Umbilical cord (tissue), 2 donors: ENCODE results near the gene CCDC159. TPM values are rescaled to one million over a fixed set of nuclear protein-coding genes. Genes with fewer than 3 reads are reported as not detected.
A peak's percentile ranks its signal among the peaks of the same experiment; 100 is the strongest.
"Not testable (repeated sequence)": the region's sequence is repeated elsewhere in the genome, so short reads cannot be mapped to it uniquely, and the experiment has no call there.

Experiments used
- DNase-seq: peaks from one replicate; pipeline ENCODE4 v3.0.0-alpha.2; 2015; ENCODE audit warnings: low spot score
- total RNA-seq: library from RNA; depleted of rRNA; stranded (reverse); fragments of >200 nt; gene quantifications from one replicate; pipeline ENCODE4 v1.2.3, GENCODE V29; 2014; ENCODE audit warnings: low replicate concordance; ENCODE audit not compliant: insufficient read depth

Gene CCDC159
- total RNA-seq, result 3.4 TPM

- DNase-seq, result peak; percentile 100
These were observed at the start of gene CCDC159, which contains the start of gene TMEM205 for GRCh38 chr19:11346104-11346940. Gene CCDC159, plus strand, starts transcription at chr19:11346519. Its CDS starts 88 bp downstream, at chr19:11346607. Gene TMEM205, minus strand, starts transcription at chr19:11346268. Its CDS starts 649 bp downstream, at chr19:11345619.

DNA sequence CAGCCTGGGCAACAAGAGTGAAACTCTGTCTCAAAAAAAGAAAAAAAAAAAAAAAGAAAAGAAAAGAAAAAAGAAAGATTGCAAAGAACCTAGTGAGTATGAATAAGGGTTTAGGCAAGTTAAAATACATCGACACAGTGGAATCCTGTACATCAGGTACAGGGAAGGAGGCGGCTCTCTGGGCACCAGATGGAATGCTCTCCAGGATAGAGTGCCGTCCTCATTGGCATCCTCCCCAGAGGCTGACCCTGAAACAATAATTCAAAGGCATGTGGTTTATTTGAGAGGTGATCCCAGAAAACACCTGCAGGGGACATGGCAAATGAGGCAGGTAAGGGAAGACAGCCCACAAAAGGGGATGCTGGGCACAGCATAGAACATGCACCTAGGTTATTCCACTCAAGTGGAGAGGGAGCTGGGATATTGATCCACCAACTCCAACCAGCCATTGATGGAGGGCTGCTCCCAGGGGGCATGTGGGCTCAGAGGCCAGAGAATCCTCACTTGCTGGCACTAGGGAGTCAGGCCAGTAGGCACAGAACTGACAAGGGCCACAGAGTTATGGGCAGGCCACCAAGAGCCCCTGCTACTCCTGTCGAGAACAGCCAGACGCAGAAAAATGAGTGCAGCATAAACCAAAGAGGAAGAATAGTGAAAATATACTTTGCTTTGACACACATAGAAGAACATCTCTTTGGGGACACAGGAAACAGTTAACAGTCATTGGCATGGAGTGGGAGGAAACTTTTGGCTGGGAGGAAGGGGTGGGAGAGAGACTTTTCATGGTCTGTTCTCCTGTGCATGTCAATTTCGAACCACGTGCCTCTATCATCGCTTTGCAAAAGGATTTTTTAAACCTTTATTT lies 46.1 kb upstream of the CCDC159 start:
- no peak for DNase-seq

DNA sequence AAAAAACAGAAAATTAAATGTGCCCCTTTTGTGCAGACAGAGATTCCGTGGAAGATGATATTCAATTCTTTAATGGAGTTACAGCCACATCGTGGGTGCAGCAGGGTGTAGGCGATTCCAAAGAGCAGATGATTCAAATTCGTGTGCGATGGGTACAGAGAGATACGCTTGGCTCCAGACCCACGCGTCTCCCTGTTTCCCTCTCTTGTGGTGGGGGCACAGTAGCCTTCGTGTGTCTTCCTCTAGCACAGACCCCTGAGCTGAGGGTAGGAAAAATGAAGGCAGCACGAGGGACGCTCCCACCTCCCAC lies 45.6 kb upstream of the CCDC159 start:
- DNase-seq, result no peak

DNA sequence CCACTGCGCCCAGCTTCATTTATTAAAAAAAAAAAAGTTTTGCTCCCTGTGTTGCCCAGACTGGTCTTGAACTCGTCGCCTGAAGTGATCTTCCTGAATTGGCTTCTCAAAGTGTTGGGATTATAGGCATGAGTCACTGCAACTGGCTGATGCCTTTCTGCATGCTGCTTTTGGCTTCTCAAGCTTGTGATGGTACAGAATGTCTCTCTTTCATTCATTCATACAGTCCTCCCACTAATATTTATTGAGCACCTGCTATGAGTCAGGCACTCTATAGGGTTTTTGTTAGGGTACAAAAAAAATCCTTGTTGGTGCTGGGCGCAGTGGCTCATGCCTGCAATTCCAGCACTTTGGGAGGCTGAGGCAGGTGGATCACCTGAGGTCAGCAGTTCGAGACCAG lies 41.4 kb upstream of the CCDC159 start:
- DNase-seq, result no peak

DNA sequence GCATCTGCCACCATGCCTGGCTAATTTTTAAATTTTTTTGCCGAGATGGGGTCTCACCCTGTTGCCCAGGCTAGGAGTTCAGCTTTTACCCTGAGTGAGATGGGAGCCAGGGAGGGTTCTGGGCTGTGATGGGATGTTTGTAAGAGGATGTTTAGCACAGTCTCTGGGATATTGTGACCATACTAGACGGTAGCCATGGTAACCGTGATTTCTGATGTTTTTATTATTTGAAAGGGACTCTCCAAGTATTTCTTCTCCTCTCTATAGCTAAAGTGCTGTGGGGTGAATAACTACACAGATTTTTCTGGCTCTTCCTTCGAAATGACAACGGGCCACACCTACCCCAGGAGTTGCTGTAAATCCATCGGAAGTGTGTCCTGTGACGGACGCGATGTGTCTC lies 40.0 kb upstream of the CCDC159 start:
- no peak for DNase-seq

GRCh38 chr19:11320278-11320995 lies 25.9 kb upstream of the CCDC159 start:
- DNase-seq, result not testable (repeated sequence)

- no peak for DNase-seq
These were observed 24.9 kb upstream of the CCDC159 start for GRCh38 chr19:11321191-11322126.

DNA sequence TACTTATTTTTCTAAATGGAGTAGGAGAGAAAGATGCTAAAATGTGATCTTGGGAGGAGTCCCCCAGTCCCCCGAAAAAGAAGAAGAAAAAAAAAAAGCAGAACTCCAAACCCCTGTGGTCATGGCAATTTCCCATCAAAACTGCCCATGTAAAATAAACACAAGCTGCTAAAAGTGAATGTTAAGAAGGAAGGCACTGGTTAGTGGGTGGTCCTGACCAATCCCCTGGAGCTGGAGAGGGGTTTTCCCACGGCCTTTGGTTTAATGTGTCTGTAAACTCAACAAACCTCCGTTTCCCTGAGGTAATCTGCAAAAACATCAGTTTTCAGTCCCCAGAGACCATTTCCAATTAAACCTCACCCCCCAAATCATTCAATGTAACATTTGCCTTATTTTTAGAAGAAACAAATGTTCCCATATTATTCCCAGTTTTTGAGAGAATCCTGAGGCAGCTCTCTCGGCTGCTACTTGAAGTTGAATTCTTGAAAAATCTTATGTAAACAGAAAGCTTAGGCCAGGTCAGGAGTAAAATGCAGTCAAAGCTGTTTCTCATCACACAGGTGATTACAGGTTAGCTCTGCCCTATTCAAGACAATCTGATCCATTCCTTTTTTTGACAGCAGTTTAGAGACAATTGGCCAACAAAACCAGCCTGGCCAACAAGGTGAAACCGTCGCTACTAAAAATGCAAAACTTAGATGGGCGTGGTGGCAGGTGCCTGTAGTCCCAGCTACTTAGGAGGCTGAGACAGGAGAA lies 23.9 kb upstream of the CCDC159 start:
- no peak for DNase-seq

GRCh38 chr19:11323601-11324078 lies 22.7 kb upstream of the CCDC159 start:
- no peak for DNase-seq

- peak; percentile 94 for DNase-seq
These were observed 22.1 kb upstream of the CCDC159 start for GRCh38 chr19:11324079-11324661.

DNA sequence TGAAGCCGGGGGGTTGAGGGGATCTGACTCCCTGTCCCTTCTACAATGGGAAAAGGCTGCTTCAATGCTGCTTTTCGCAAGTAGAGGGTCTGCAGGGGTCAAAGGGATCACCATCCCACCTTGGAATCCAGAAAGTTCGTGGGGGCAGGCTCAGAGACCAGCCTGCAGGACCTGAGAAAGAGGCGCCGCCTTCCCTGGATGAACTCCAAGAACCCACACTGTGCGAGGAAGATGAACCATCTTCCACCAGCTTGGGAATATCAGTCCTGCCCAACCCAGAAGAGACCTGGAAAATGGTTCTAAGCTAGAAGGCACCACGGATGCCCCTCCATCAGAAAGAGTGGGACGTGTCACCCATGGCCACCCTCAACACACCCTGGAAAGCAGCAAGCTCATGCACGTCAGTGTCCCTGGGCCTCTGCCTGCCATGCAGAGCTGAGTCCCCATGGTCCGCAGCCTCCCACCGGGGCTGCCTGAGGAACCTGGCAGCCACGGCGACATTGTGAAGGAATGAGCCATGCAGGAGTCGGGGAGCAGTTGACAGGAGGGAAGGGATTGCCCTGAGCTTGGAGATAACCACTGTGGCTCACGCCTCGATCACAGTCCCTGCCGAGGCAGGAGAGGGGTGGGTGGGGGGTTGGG lies 21.4 kb upstream of the CCDC159 start:
- DNase-seq, result peak; percentile 19

DNA sequence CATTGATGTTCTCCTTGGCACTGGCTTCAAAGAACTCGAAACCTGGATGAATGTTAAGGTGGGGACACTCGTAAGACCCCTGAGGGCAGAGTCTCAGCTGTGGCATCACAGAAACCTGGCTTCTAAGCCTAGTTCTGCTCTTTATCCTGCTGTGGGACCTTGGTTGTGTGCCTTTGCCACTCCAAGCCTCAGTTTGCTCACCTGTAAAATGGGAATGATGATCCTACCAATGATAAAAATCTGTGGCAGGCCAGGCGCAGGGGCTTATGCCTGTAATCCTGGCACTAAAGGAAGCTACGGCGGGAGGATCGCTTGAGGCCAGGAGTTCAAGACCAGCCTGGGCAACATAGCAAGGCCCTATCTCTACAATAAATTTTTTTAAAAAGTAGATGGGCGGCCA lies 20.8 kb upstream of the CCDC159 start:
- no peak for DNase-seq

DNA sequence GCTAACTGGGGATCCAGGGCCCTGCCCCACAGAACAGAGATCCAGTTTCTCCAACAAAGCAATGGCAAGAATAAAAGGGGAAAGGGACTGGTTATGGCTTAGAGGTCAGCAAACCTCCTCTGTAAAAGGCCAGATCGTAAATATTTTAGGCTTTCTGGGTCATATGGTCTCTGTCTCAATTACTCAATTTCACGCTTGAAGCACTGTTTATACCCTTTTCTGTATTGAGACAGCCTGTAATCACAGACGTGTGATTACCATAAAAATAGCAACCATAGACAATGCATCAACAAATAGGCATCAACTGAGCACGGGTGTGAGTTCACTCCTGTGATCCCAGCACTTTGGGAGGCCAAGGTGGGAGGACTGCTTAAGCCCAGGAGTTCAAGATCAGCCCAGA lies 16.2 kb upstream of the CCDC159 start:
- DNase-seq, result no peak

DNA sequence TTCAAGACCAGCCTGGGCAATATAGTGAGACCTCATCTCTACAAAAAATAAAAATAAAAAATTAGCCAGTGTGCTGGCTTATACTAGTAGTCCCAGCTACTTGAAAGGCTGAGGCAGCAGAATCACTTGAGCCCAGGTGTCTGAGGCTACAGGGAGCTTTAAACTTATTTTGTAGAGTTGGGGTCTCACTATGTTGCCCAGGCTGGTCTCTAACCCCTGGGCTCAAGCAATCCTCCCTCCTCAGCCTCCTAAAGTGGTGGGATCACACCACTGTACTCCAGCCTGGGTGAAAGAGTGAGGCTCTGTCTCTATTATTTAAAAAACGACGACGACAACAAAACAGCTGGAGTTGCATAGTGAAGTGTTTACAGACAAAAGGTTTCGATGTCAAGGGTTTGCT lies 14.8 kb upstream of the CCDC159 start:
- no peak for DNase-seq

DNA sequence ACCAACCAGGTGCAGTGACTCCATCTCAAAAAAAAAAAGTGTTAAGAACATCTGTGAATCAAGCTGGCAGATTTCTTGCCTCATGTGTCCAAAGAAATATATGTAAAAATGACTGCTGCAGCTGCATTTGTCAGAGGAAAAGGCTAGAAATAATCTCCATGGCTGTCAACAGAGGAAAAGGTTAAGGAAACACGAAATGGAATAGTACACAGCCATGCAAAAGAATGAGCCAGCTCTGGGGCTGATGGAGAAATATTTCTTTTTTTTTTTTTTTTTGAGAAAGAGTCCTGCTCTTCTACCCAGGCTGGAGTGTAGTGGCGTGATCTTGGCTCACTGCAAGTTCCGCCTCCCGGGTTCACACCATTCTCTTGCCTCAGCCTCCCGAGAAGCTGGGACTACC lies 13.5 kb upstream of the CCDC159 start:
- DNase-seq, result no peak

DNA sequence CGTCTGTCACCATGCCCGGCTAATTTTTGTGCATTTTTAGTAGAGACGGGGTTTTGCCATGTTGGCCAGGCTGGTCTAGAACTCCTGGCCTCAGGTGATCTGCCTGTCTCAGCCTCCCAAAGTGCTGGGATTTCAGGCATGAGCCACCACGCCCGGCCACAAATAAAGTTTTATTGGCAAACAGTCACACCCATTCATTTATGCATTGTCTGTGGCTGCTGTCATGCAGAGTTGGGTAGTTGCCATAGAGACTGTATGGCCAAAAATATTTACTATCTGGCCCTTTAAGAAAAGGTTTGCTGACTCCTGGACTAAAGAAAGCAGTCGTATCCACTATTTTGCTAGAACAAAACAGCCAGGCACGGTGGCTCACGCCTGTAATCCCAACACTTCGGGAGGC lies 12.5 kb upstream of the CCDC159 start:
- not testable (repeated sequence) for DNase-seq

DNA sequence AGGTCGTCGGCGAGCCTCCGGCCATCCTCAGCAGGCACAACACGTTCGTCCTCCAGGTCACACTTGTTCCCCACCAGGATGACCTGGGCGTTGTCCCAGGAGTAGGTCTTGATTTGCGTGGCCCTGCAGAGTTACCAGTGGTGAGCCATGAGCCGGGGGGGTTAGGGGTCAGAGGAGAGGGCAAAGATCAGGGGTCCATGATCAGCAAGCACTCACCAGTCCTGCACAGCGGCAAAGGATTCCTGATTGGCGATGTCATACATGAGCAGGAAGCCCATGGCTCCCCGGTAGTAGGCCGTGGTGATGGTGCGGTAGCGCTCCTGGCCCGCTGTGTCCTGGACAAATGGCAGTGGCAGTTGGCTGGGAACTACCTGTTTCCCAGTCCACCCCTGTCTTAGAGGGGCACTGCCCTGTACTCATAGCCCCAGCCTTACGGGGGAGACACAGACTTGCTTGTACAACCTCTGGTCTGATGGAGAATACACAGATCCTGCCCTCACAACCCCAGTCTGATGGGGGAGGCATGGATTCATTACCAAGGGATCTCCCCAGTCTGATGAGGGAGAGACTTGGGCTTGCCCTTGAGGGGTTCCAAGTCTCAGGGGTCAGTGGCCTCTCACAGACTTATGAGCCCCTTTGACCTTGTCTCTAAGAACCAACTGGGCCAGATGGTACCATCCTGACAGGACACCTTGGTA lies 10.7 kb upstream of the CCDC159 start:
- no peak for DNase-seq

GRCh38 chr19:11337080-11337479 lies 9.2 kb upstream of the CCDC159 start:
- DNase-seq, result no peak
